ENCODE results near the gene FREM1. TPM values are rescaled to one million over a fixed set of nuclear protein-coding genes. Genes with fewer than 3 reads are reported as not detected.

Gene FREM1
- total RNA-seq, 2 experiments from 2014 or later: not detected

DNA sequence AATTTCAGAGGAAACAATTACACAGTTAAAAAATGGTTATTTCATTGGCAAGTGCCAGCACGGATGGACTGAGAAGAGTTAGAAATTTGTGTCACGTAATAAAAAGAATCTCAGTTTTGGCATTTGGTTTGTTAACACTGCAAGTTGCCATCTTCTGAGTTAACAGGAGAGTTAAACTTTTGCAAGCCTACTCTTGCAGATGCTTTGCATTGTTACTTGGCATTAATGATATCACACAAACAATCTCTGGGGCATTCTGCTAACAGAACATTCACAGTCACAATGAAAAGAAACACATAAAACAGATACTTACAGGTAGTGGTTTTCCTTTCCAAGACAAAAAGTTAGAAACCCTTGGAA, 647 bp downstream of the FREM1 start:
- DNase-seq (ENCODE audit: low spot score): no peak
- POLR2A ChIA-PET: no interaction called here
- Histone ChIP-seq H3K79me2 (ENCODE audit: insufficient read depth, low read depth, low read length) (no peaks in the 10 kb centered on the region), H4K20me1 (ENCODE audit: insufficient read depth, low read length) (no peaks in the 10 kb centered on the region), H2AFZ (ENCODE audit: low read length) (no peak overlapping the region), H3K4me2 (ENCODE audit: low read length) (no peak overlapping the region), H3K4me3 (ENCODE audit: low read depth, low read length, poor library complexity, severe bottlenecking) (no peak overlapping the region), H3K9me3 (ENCODE audit: low read length) (no peaks in the 10 kb centered on the region), H3K4me1 (ENCODE audit: insufficient read depth, low read length, poor library complexity, severe bottlenecking) (no peaks in the 10 kb centered on the region), H3K9me2 (ENCODE audit: insufficient read depth, low read length) (no peaks in the 10 kb centered on the region), H3K36me3 (ENCODE audit: insufficient read depth, low read length) (no peaks in the 10 kb centered on the region), H3K27ac (ENCODE audit: low read depth, low read length, poor library complexity, severe bottlenecking) (no peak overlapping the region)
- CTCF ChIA-PET (ENCODE audit: unreplicated experiment): no interaction called here
- intact Hi-C loops (cut with micrococcal nuclease; ENCODE audit: unreplicated experiment): no loop called here
- no peak for TF ChIP-seq EZH2phosphoT487 (IDR thresholded peaks at IDR 0.05; ENCODE audit: borderline replicate concordance, low read depth, low read length)
- no TSS peak for BruUV-seq (replicated peaks)

DNA sequence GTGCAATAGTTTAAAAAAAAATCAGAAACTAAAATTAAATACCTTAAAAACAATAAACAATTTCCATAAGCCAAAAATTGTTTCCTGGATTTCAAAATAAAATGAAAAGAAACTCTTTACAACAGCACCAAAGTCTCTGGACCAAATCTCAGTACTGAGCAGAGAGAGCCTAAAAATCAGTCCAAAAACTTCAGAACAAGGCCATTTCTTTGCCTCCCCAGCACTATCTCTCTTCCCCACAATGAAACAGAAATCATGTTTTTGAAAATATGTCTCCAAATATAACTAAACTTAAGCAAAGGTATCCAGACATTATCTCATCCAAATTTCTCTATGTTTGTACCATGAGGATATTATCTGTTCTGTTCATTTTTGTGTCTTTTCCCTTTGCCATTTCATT, 1.0 kb downstream of the FREM1 start:
- Histone ChIP-seq H3K9me2 (ENCODE audit: insufficient read depth, low read length) (no peaks in the 10 kb centered on the region), H3K4me2 (ENCODE audit: low read length) (no peak overlapping the region), H4K20me1 (ENCODE audit: insufficient read depth, low read length) (no peaks in the 10 kb centered on the region), H3K36me3 (ENCODE audit: insufficient read depth, low read length) (no peaks in the 10 kb centered on the region), H3K4me1 (ENCODE audit: insufficient read depth, low read length, poor library complexity, severe bottlenecking) (no peaks in the 10 kb centered on the region), H3K9me3 (ENCODE audit: low read length) (no peaks in the 10 kb centered on the region), H3K79me2 (ENCODE audit: insufficient read depth, low read depth, low read length) (no peaks in the 10 kb centered on the region), H2AFZ (ENCODE audit: low read length) (no peak overlapping the region), H3K4me3 (ENCODE audit: low read depth, low read length, poor library complexity, severe bottlenecking) (no peak overlapping the region), H3K27ac (ENCODE audit: low read depth, low read length, poor library complexity, severe bottlenecking) (no peak overlapping the region)
- DNase-seq (ENCODE audit: low spot score): no peak
- ChIA-PET POLR2A (no interaction called here), CTCF (ENCODE audit: unreplicated experiment) (no interaction called here)
- TF ChIP-seq, protein P1, sequence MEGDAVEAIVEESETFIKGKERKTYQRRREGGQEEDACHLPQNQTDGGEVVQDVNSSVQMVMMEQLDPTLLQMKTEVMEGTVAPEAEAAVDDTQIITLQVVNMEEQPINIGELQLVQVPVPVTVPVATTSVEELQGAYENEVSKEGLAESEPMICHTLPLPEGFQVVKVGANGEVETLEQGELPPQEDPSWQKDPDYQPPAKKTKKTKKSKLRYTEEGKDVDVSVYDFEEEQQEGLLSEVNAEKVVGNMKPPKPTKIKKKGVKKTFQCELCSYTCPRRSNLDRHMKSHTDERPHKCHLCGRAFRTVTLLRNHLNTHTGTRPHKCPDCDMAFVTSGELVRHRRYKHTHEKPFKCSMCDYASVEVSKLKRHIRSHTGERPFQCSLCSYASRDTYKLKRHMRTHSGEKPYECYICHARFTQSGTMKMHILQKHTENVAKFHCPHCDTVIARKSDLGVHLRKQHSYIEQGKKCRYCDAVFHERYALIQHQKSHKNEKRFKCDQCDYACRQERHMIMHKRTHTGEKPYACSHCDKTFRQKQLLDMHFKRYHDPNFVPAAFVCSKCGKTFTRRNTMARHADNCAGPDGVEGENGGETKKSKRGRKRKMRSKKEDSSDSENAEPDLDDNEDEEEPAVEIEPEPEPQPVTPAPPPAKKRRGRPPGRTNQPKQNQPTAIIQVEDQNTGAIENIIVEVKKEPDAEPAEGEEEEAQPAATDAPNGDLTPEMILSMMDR (conservative IDR thresholded peaks at IDR 0.05; ENCODE audit: low read length): no peak
- TF ChIP-seq EZH2phosphoT487 (IDR thresholded peaks at IDR 0.05; ENCODE audit: borderline replicate concordance, low read depth, low read length): no peak
- intact Hi-C loops (cut with micrococcal nuclease; ENCODE audit: unreplicated experiment): no loop called here
- BruUV-seq (replicated peaks): no TSS peak

DNA sequence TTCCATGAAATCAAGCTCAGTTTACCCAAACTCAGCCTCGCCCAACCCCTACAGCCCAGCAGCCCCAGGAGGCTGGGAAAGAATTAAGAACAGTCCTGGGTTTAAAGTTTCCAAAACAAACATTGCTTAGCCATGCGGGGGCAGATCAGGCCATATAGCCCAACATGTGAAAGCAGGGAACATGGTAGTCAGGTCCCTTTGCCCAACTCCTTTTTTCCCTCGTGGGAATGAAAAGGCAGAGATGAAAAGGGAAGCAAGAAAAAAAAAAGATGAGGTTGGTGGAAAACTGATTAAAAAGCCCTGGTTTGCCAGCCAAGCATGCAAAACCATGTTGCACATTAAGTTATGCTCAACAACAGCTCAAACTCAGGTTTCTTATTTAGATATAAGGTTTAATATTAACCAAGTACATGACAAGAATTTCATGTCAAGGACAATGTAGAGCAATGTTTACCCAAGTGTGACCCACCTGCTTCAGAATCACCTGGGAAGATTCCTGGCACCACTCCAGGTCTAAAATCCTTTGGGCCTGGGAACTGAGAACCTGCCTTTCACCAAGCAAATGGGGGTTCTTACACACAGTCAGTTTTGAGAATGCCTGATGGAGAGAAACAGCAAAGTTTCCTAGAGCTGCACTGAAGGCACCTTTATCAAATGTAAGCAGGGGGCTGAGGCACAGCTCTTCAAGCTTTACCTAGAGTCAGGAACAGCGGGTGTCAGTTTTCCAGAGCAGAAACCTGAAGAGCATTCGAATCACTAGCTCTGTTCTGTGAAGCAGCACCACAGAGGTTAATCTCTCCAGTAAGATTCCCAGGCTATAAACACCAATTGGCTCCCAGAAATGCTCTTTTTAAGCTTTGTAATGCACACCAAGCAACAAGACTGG, 1.7 kb downstream of the FREM1 start:
- no TSS peak for BruUV-seq (replicated peaks)
- CTCF ChIA-PET (ENCODE audit: unreplicated experiment): no interaction called here
- Histone ChIP-seq H3K9me2 (ENCODE audit: insufficient read depth, low read length) (no peaks in the 10 kb centered on the region), H3K4me2 (ENCODE audit: low read length) (no peak overlapping the region), H3K4me3 (ENCODE audit: low read depth, low read length, poor library complexity, severe bottlenecking) (no peak overlapping the region), H3K79me2 (ENCODE audit: insufficient read depth, low read depth, low read length) (no peaks in the 10 kb centered on the region), H3K9me3 (ENCODE audit: low read length) (no peaks in the 10 kb centered on the region), H2AFZ (ENCODE audit: low read length) (no peak overlapping the region), H3K27ac (ENCODE audit: low read depth, low read length, poor library complexity, severe bottlenecking) (no peak overlapping the region), H3K36me3 (ENCODE audit: insufficient read depth, low read length) (no peaks in the 10 kb centered on the region), H4K20me1 (ENCODE audit: insufficient read depth, low read length) (no peaks in the 10 kb centered on the region), H3K4me1 (ENCODE audit: insufficient read depth, low read length, poor library complexity, severe bottlenecking) (no peaks in the 10 kb centered on the region)
- no peak for TF ChIP-seq EZH2phosphoT487 (IDR thresholded peaks at IDR 0.05; ENCODE audit: borderline replicate concordance, low read depth, low read length)
- TF ChIP-seq, protein P1 (conservative IDR thresholded peaks at IDR 0.05; ENCODE audit: low read length): no peak
- POLR2A ChIA-PET: no interaction called here
- intact Hi-C loops (cut with micrococcal nuclease; ENCODE audit: unreplicated experiment): no loop called here
- DNase-seq (ENCODE audit: low spot score): no peak

All from OCI-LY7 (cell line).